ENCODE data around the gene TMEM245.

Gene TMEM245

DNA sequence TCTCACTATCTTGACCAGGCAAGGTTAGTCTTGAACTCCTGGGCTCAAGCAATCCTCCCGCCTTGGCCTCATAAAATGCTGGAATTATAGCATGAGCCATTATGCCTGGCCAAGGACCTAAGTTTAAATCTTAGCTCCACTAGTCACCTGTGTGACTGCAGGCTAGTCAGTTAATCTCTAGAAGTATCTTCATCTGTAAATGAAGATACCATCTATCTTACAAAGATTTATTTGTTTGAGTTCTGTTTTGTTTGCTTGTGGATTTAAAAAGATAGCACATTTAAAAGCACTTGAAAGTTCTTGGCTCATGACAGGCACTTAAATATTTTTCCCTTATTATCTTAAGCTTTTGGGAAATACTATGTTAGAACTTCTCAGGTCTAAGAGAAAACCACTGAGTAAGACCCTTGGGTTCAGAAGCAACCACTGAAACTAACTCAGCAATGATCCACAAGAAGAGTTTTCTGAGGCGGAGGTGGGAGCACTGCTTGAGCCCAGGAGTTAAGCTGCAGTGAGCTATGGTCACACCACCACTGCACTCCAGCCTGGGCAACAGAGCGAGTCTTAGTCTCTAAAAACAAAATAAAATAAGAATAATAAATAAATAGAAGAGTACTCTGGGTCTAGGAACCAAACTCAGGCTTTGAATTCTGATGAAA is 19.1 kb downstream of the TMEM245 start:
- no peak for DNase-seq

DNA sequence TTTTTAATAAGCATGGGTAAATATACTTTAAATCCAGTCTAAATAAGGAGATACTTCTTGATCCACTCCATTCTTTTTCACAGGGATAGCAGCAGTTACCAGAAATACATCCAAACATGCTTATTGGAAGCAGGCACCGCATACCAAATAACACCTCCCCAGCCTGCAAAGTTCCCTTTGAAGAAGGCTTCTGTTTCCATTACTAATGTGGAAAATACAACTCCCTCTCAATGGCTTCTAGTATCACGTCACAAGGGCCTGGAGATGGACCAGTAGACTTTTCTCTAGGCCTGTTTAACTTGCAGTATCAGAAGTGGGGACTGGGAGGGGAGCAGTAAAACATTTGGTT is 20.8 kb downstream of the TMEM245 start:
- no peak for DNase-seq

DNA sequence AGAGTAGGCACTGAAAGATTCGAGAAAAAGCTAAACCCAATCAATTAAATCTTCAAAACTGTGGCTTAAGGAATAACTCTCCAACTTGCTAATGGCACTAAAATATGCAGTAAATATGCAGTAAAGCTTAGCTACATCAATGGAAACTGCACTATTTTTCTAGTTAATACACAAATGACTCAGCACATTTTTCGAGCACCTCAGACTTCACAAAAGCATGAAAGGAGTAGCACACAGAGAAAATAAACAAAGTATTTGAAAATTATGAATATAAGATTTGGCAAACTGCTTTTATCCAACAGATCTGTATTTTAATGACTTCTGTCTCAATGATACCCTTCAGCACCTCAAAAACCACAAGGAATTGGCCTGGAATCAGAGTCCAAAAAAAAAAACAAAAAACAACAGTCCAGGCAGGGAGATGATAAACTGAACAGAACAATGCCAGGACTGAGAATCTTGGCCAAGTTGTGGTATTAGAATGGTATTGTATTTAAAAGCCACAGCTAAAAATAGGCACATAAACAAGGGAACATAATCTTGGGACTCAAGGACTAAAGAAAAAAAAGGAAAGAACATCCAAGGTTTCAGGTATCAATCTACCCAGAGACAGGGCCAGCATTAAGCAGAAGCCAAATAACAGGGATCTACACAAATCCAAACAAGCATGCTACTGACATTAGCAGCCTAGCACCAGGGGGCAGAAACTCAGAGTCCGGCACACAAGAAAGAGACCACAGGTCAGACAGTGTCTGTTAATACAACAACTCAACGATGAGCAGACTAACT is 21.4 kb downstream of the TMEM245 start:
- no peak for DNase-seq

DNA sequence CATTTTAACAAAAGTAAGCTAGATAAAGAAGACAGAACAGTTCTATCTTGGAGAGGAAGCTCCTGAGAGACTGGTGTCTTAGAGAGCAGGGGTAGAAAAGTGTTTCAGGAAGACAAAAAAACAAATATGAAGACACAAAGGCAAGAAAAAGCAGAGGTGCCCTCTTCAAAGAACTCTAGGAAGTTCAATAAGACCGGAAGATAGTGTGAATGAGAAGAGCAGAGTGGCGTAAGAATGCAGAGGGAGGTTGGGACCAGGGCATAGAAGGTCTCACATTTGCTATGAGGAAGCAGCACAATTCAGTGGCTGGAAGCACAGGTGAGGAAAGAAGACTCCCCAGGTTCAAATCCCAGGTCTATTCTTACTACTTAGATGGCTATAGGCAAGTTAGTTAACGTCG is 22.6 kb downstream of the TMEM245 start:
- no peak for DNase-seq

DNA sequence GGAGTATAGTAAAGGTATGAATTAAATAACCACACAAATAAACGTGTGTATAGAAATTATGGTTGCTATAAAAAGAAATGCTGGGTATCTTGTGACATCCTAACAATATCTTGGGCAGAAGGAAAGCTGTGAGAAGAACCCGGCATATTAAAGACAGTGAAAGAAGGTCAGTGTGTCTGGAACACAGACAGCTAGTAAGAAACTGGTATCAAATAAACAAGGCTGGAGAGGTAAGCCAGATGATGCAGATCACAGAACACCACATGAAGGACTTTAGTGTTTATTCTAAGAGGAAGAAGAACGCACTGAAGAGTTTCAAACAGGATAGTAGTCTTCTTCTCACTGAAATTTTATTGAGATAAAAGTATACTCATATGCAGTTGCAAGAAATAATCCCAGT is 24.4 kb downstream of the TMEM245 start:
- no peak for DNase-seq

DNA sequence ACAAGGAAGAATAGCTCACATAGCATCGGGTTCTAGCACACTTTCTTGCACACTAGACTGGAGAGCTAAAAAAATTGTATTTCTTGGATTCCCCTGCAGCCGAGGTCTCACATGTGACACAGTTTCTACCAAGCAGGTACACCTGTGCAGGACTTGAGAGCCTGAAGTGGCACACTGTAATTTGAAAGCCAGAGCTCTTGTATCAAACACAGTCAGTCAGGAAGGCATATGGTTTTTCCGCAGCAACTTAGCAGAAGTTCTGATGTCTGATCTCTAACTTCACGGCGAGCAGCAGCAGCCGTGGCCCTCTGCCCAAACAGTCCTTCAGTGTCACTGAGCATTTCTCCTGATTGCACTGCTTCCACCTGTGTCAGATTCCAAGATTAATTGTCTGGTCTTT is 25.5 kb downstream of the TMEM245 start:
- DNase-seq = no peak

DNA sequence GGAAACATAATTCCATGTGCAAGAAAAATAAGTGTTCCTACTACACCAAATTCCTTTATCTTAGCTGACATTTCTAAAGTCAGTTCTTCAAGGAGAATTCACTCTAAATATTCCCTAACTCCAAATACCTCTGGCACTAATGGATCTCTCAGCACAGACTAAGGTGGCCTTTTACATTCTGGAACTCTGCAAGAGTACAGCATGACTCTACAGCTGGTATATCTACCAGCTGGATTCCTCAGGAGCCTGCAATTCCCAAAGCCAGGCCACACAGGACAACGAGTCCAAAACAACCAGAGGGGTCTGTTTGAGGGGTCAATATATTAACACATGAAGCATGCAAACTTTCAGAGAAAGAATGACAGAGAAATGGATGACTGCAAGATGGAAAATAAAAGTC is 27.2 kb downstream of the TMEM245 start:
- no peak for DNase-seq

DNA sequence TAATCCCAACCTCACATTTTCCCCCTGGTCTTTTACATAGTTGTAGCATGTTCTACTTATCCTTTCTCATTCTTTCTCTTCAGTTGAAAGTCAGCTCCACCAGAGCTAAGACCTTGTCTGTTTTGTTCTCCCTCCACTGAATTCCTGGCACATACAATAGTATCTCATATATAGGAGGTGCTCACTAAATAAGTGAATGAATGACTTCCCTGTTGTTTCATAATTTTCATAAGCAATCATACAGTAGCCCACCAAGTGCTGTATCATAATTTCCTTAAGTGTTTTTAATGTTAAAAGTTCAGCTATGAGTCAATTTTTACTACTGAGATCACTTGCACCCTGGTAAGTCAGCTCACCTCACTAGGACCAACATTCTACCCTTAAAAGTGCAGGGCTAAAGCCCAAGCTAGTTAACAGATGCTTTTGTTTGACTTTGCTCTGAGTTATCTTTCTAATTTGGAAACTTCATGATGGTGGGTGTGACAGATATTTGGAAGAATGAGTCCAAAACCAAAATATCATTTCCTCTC is 27.6 kb downstream of the TMEM245 start:
- DNase-seq = no peak

DNA sequence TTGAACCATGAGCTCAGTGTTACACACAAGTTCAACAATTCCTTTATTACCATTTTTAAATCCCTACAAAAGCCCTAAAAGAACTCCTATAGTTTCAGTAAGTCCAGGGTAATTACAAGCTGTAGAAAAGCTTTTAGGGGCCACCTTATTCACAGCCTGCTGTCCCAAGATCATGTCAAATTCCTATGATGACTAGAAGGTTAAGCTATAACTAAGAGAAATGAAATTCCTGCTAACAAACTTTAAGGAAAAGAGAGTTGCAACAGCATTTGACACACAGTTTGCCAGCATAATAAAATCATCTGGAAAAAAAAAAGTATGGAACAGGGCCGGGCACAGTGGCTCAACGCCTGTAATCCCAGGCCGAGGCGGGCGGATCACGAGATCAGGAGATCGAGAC is 31.5 kb downstream of the TMEM245 start:
- no peak for DNase-seq

DNA sequence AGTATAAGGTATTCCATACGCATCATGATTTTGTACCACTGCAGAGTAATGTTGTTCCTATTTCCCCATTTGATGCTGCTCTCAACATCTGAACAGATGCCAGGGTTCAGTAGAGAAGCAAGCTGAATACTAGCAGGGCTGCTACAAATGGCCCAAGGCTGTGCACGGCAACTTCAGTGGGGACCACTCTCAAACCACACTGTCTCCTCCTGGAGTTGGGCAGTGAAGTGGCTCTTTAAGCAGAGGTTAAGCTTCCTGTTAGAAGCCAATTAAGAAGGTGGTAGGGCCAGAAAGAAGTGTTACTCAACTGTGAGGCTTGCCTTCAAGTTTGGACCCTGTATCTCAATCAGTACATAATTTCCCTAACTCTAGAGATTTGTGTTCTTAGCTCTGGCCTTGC is 32.0 kb downstream of the TMEM245 start:
- DNase-seq = no peak

DNA sequence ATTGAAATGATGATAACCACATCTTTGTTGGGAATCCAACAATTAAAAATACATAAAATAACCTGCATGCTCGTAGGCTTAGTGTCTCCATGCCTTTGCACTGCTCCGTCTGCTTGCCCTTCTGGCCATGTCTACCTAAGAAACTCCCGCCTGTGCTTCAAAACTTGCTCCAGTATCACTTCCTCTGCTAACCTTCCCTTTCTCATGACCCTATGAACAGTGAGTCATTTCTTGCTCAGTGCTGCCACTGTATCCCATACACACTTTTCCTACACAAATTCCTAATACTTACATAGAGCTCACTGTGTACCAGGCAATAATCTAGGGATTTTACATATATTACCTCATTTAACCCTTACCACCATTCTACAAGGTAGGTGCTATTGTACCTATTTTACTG is 33.5 kb downstream of the TMEM245 start:
- DNase-seq = no peak

DNA sequence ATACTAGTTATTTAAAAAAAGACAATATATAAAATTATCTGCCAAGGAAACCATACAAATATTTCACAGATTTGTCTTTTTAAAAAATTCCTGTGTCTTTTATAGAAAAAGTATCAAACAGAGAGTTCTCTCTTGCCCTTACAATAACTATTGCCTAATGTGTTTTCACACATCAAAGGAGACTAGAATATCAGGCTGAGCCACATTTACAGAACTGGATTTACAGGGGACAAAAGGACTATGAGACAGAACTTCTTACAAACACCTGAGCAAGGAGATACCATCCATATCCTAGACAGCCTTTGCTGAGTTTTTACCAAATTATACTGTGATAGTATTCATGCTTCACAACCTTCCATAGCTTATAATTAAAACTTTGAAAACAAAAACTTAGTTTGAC is 34.2 kb downstream of the TMEM245 start:
- DNase-seq = no peak

DNA sequence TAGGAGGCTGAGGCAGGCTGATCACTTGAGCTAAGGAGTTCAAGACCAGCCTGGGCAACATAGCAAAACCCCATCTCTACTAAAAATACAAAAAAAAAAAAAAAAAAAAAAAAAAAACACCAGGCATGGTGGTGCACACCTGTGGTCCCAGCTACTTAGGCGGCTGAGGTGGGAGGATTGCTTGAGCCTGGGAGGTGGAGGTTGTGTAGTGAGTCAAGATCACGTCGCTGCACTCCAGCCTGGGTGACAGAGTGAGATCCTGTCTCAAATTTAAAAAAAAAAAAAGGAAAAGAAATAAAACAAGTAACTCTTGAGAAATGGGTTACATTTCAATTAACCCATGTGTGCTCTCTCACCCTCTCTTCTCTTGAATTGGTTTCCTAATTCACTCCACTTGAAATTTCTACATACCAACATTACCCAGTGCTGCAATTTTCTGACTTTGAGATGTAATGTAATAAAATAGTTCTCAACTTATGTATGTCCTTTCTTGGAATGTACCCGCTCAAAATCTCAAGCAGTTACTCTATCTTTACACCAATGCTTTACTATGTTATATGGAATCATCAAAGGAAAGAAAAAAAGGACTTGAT is 35.8 kb downstream of the TMEM245 start:
- DNase-seq = no peak

DNA sequence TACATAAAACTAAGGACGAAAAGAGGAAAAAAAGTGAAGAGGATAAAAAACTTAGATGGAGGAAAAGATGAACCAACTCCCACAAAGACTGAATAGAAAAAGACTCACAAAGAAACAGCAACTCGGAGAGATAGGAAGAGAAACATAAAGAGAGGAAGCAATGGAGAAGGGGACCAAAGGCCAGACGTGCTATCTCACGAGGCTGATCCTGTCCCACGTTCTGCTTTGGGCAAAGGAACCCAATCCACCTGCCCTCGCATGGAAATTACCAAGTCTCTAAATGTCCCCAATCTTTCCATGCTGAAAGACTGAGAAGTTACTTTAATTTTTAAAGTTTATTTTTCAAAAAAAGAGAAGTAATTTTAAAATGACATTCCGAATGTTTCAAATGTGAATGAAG is 36.6 kb downstream of the TMEM245 start:
- no peak for DNase-seq

DNA sequence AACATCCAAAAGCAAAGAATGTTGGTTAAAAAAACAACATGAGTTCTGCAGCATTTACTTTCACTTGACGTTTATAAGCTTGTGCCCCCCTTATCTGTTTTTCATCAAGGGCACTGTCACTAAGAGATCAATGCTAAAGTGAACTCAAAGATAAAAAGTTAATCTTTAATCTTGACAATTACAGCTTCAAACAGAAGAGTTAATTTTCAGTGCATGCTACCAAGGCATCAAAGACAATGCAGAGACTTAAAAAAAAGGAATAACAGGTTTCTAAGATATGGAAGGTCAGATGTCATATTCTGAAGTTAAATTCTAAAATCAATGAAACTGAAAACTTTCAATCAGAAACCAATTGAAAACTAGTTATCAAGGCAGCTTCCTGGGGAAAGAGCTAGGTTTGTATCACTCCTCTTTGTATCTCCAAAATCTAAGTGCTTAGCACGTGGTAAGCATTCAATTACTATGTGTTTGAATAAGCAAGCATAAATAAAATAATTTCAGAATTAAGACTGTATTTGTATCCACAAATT is 37.6 kb downstream of the TMEM245 start:
- DNase-seq = no peak

DNA sequence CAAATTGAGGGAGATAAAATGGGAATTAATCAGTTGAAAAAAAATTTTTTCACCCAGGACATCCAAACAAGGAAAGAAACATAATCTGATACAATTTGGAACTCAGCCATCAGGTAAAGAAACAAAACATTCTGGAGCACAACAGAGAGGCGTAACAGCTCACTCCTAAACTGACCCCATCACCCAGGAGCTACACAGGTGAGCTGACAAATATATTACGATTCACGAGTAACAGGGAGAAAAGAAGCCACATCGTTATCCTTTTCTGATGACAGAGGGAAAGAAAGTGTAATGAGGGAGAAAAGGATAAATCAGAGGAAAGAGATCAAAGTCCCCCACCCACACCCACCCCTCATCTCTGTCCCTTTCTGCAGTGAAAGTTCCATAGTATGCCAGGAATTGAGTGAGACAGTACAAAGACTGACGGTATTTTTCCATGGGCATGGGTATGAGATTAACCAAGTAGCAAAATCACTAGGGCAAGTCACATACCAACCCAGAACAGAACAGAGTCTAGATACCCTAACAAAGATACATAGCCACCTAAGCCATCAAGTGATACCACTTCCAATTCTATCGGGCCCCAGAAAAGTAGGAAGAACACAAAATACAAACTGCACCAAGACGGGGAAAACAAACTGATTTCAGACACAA is 45.4 kb downstream of the TMEM245 start:
- no peak for DNase-seq

DNA sequence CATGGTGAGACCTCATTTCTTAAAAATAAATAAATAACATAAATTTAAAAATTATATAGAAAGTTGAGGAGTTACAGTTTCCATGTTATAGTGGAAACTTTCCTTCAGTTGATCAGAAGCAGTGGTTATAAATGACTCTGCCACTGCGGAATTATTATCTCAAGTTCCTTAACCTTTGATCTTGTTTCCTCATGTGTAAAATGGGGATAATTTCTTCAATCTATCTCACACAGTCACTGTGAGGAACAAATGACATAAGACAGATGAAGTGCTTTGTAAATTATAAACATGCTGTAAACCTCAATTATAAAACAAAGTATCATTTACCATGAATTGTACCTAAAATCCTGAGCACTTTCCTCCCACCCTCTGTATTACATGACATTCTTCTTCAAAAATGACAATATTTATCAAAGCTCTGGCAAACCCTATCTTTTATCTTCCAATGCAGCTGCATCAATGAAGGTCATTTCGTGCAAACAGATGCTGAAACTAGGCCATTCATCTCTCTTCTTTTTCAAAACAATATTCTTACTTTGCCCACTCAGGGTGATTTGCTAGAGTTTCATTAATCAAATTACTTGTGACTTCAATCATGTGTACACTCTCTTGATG is 46.8 kb downstream of the TMEM245 start:
- DNase-seq = no peak

DNA sequence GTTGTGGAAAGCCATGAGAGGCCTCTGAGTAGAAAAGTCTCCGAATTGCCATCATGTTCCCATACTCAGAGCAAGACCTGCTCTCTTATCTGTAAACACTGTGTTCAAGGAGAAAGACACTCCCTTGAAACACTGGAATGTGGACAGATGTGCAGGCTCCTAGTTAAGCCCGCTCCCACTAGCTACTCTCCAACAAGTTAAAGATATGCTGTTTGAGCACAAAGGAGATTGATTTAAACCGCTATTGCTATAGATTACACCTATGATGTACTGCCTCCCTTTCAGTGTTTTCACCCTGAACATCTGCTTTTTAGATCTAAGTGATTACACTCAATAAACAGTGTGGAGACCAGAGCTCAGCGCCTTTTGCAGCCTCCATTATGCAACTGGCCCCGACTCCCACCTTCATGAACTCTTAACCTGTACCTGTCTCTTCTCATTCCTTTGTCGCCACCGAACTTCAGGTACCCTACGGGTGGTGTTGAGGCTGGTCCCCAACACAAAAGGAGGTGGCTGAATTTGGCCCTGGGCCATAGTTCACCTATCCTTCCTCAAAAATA is 47.5 kb downstream of the TMEM245 start:
- no peak for DNase-seq

DNA sequence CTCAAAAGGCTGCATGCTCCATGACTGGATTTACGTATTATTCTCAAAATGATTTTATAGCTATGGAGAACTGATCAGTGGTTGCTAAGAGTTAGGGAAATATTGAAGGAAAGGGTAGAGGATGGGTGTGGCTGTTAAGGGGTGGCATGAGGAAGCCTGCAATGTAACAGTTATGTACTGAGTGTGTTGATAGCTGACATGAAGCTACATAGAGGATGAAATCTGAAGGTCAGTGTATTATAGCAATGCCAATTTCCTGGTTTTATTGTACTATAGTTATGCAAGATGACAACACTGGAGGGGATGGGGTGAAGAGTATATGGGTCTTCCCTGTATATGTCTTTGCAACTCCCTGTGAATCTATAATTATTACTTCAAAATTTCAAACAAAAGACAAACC is 51.0 kb downstream of the TMEM245 start:
- DNase-seq = no peak

DNA sequence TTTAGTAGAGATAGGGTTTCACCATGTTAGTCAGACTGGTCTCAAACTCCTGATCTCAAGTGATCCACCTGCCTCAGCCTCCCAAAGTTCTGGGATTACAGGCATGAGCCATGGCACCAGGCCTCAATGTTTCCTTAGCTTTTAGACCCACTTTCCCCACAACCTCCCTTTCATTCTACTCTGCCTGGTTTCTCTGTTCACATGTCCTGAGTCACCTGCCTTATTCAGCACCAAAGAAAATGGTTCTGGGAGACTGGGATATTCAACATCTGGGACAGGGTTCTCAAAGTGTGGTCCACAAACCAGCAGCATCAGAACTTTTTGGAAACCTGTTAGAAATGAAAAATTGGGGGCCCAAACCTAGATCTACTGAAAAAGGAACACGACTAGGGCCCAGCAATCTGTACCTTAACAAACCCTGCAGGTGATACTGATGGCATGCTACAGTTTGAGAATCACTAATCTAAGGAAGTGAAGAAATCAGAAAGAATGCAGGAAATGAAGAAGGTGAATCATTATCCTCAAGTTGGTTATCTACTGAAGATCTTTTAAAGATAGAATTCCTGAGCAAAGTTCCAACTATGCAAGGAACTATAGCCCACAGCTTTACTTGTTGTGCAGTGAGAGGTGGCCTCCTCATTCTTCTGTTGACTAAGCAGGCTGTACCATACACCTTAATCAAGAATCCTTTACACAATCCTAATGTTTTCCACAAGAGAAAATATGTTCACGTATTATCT is 54.6 kb downstream of the TMEM245 start:
- no peak for DNase-seq

DNA sequence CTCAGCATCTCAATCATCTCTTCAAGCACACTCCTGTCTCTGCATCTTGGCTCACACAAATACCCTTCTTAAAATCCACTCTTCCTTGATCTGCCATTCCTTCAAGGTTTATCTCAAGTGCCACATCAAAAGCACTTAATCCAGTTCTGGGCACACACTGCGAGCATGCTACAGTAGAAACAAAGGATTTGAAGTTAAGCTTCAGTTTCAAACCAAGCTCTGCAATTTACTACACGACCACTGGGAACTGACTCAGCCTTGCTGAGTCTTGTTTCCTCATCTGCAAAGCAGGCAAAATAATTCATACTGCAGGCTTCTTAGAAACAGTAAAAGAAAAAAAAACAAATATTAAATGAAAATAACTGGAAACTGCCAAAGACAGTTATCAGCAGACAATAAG is 56.0 kb downstream of the TMEM245 start:
- no peak for DNase-seq

DNA sequence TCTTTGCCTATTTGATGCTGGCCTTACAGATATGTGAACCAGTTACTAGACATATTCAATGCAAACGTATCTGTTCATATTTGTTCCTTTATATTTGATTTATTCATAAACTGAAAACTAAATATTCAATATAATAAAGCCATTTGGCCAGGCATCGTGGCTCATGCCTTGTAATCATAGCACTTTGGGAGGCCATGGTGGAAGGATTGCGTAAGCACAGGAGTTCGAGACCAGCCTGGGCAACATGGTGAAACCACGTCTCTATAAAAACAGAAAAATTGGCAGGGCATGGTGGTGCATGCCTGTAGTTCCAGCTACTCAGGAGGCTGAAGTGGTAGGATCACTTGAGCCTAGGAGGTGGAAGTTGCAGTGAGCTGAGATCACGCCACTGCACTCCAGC is 57.2 kb downstream of the TMEM245 start:
- no peak for DNase-seq

Data from effector CD4-positive, alpha-beta T cell (primary cell).